Middle frontal gyrus (tissue), 1 donor: ENCODE data around the gene PTH2.

ENCODE experiments used
- DNase-seq: peaks from one replicate; pipeline ENCODE4 v3.0.0-alpha.2; 2015; ENCODE audit warnings: low spot score; ENCODE audit errors: extremely low spot score

PTH2 gene

DNA sequence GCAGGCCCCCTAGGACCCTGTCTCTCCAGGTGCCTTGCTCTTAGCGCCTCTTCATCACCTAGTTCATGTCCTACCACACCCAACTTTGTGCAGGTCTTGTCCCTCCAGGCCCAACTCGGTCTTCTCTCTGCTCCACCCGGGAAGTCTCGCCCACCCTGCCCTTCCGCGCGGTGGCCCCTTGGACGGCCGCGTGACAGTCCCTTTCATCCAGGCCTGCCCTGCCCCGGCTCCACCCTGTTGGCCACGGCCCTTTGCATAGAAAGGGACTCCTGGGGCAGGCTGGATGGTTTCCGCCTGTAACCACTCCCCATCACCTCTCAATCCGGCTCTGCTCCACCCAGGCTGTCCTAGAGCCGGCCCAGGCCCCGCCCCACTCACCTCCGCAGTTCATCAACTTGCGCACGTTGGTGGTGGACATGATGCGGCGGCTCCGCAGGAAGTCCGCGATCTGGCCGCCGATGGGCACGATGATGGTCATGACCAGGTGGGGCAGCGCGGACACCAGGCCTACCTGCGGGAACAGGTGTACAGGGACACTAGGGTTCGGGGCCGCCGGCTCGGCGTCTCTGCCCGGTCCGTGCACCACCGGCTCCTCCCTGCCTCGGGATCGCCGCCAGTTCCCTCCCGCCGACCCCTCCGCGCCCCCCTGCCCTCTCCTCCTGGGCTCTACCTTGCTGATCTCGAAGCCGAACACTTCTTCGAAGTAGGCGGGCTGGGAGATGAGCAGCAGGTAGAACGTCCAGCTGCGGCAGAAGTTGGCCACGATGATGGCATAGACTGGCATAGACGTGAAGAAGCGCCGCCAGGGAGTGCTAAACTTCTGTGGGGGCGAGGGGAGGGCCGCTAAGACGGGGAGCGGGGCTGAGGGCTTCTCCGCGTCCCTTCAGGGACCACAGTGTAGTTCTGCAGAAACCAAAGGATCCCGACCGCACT is 9.2 kb upstream of the PTH2 start:
- no peak for DNase-seq

GRCh38 chr19:49431330-49431749 is 8.1 kb upstream of the PTH2 start:
- DNase-seq: no peak

DNA sequence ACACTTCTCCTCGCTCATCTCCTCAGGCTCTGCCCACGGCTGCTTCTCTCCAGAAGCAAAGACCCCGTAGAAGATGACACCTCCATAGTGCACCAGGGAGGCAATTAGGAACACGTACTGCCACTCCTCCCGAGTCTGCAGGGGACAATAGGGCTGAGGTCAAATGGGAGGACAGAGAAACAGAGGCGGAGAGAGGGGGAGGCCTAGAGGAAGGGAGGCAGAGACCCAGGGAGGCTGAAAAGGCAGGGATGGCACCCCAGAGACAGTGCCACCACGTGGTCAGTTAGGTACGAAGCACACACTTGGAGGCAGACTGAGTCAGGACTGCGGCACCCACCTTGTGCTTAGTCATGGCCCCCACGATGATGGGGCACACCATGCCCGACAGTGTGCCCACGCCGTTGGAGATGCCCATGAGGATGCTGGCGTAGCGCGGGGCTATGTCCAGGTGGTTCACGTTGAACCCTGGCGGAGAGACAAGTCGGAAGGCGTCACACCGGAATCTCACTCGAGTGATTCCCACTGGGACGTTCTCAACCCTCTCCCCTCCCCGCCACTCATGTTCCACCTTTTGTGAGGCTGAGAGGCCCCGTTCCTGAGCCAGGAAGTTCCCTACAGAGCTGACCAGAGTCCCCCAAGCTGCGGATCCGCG is 7.6 kb upstream of the PTH2 start:
- no peak for DNase-seq

DNA sequence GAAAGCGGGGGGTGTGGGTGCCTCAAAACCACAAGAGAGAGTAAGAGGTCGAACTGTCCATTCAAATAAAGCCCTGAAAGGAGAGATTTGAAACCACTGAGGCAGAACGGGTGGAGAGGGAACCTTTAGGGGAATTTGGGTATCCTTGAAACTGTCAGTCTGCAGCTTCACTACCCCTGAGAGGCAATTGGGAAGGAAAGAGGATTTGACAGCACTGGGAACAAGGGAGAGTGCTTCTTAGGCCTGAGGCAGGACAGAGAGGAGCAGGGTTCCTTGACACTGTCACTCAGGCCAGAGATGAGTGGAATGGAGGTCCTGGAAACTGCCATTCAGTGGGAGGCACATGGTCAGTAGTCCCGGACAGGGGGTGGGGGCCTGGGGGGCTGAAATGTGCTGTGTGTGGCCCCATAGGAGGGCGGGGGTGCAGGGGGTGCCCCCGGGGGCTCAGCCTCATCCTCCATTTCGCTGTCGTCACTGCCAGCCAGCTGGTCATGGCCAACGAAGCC is 7.0 kb upstream of the PTH2 start:
- no peak for DNase-seq

GRCh38 chr19:49428547-49429451 is 5.6 kb upstream of the PTH2 start:
- DNase-seq: no peak

DNA sequence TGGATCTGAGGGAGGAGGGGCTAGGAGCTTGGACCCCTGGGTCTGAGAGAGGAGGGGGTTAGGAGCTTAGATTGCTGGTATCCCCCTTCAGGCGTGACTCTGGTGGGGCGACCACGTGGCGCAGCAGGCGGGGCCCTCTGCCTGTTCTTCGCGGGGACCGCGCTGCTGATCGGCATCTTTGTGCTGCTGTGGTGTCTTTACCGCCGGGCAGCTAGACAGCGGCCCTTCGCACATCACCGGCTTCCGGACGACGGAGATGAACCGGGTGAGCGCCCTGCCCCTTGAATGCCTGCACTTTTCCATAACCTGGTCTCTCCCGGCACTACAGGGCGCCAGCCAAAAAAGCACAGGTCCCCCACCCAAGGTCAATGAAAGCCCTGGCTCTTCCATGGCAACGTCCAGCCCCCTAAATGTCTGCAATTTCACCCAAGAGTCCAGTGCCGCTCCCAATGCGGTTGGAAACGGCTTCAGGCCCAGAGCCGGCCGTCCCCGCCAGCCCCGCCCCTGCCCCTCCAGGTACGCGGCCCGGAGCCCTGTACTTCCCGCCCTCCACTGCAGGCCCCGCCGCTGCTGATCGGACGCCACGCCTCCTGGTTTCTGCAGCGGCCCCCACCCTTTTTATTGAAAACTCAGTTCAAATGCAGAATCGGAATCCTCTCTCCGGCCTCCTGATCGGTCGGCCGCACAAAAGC is 4.8 kb upstream of the PTH2 start:
- no peak for DNase-seq

GRCh38 chr19:49427339-49427738 is 4.1 kb upstream of the PTH2 start:
- DNase-seq: no peak

- no peak for DNase-seq
Observed at GRCh38 chr19:49425922-49426592, 2.8 kb upstream of the PTH2 start.

- no peak for DNase-seq
Observed at GRCh38 chr19:49425178-49425577, 1.9 kb upstream of the PTH2 start, which contains the start of gene GFY. GFY (plus strand) TSS chr19:49425388; CDS start chr19:49426431, 1,043 bp downstream.

DNA sequence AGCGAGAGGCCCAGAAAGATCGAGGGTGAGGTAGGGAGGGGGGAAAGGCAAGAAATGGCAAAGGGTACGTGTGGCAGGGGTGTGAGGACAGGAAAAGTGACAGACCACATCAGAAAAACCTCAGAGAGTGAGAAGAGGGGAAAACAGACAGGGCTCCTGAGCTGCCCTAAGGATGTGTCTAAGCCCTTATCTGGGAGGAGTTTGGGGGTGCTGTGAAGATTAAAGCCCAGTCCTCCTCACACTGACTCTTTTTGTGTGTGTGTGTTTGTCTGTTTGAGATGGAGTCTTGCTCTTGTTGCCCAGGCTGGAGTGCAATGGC is 703 bp upstream of the PTH2 start:
- DNase-seq: no peak

DNA sequence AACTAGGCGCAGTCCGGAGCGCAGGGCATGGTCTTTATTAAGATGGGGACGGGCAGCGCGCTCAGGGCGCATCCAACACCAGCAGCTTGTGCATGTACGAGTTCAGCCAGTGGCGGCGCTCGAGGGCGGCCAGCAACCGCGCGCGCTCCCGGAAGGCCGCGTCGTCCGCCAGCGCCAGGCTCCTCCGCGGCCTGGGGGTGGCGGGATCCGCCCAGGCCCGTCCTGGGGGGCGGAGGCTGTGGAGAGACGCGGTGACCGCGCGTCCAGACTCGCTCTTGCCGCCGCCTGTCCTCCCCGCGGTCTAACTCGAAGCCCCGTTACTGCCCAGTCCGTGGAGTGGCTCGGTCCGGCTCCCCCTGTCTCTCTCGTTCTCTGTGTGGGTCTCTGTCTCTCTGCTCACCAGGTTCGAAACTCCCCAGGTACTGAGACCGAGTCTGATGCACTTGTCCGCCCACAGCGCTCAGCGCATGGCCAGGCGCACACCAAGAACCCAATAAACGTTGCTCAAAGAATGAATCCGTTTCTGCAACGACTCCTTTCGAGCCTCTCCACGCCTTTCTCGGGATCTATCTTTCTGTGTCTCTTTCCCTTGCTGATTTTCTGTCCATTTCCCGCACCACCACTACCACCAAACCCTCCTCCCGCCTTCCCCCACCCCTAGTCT is 702 bp downstream of the PTH2 start:
- no peak for DNase-seq

DNA sequence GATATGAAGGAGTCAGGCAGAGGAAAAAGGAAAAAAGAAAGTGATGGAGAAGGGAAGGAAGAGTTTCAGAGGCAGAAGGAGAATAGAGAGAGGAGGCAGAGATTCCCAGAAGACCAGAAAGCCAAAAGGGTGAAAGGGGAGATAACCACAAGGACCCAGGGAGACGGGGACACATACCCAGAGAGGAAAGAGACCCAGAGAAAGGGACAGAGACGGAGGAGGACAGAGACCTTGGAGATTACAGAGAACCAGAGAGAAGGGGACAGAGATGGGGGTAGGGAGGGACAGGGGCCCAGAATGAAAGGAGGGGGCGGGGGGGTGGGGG is 1.4 kb downstream of the PTH2 start:
- no peak for DNase-seq

GRCh38 chr19:49421039-49421877 is 2.0 kb downstream of the PTH2 start:
- no peak for DNase-seq

DNA sequence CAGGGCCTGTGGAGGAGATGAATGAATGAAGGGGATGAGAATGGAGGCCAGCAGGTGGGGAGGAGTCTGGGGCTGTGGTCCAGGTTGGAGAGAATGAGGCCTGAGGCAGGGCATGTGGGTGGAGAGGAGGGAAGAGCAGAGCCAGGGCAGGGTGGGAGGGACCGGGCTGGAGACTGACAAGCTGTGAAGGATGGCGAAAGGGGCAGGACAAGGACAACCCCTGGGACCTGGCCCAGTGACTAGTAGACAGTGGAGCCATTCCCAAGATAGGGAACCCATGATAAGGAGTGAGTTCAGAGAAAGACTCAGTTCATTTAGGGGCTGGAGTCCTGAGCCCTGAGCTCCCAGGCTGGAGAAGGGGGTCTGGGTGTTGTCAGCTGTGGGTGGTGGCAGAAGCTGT is 3.0 kb downstream of the PTH2 start:
- no peak for DNase-seq

GRCh38 chr19:49419173-49419572 is 4.1 kb downstream of the PTH2 start:
- DNase-seq: no peak

GRCh38 chr19:49418511-49418910 is 4.7 kb downstream of the PTH2 start:
- DNase-seq: no peak

DNA sequence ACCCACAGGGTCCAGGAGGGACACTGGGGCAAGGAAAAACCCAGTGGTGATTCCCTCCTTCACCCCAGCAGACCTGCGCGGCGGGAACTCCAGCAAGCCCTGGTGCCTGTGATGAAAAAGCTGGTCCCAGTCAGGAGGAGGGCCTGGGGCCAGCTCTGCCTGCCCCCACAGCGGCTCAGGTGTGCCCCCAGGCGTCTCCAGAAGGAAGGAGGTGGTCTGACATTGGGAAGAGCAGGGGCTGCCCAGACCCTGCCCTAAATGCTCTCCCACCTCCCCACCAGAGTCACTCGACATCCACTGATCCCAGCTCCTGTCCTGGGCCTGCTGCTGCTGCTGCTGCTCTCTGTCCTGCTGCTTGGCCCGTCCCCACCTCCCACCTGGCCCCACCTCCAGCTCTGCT is 6.2 kb downstream of the PTH2 start:
- DNase-seq: no peak

- no peak for DNase-seq
Observed at GRCh38 chr19:49415810-49416200, 7.4 kb downstream of the PTH2 start.
